Upper lobe of left lung (tissue), 6 donors: Measurements from ENCODE around the gene SLC12A2. TPM values are rescaled to one million over a fixed set of nuclear protein-coding genes. Genes with fewer than 3 reads are reported as not detected.

ENCODE experiments used
- ATAC-seq, 2 donors: fragments of 200-7000 bp; cut with Tn5 transposase; one replicate each; pipeline ENCODE4 v1.9.1; 2022; ENCODE audit warnings: mild to moderate bottlenecking in 2 of 2, moderate library complexity in 2 of 2; ENCODE audit not compliant: low FRiP score in 2 of 2
- DNase-seq, 2 donors: peaks; one replicate each; pipeline ENCODE4 v3.0.0-alpha.2; 2019 to 2020
- H3K27ac ChIP-seq, 4 donors: fragments of 200-600 bp; sonication (generic); one replicate each; pipeline ENCODE4 v1.5.1; 2016 to 2019
- H3K27me3 ChIP-seq, 4 donors: fragments of 200-600 bp; sonication (generic); one replicate each; pipeline ENCODE4 v1.5.1; 2017 to 2019
- H3K36me3 ChIP-seq, 4 donors: fragments of 200-600 bp; sonication (generic); one replicate each; pipeline ENCODE4 v1.5.1; 2016 to 2019
- H3K4me1 ChIP-seq, 4 donors: fragments of 200-600 bp; sonication (generic); one replicate each; pipeline ENCODE4 v1.5.1; 2018 to 2019
- H3K4me3 ChIP-seq, 4 donors: fragments of 200-600 bp; sonication (generic); one replicate each; pipeline ENCODE4 v1.5.1; 2017 to 2019; ENCODE audit warnings: mild to moderate bottlenecking in 2 of 4, moderate library complexity in 1 of 4
- H3K9me3 ChIP-seq, 4 donors: fragments of 200-600 bp; sonication (generic); one replicate each; pipeline ENCODE4 v1.5.1; 2018 to 2019
- EP300 ChIP-seq, 4 donors: sonication (generic); formaldehyde crosslinking; IDR thresholded peaks; one replicate each; pipeline ENCODE4 v1.5.1; 2017; ENCODE audit warnings: antibody characterized with exemption in 4 of 4, control low read depth in 2 of 4
- POLR2A ChIP-seq, 4 donors: fragments of 450-650 bp; IDR thresholded peaks; one replicate each; pipeline ENCODE4 v1.5.1; 2016 to 2017; ENCODE audit warnings: antibody characterized with exemption in 4 of 4, mild to moderate bottlenecking in 2 of 4
- POLR2AphosphoS5 ChIP-seq, 2 donors: sonication (generic); formaldehyde crosslinking; IDR thresholded peaks; one replicate each; pipeline ENCODE4 v1.5.1; 2017; ENCODE audit warnings: antibody characterized with exemption in 2 of 2
- WGBS, 2 donors: methylation state at CpG; one replicate each; pipeline ENCODE4 v1.1.5; 2017 to 2018; 5-methylcytosine and 5-hydroxymethylcytosine counted together
- total RNA-seq, 6 donors: library from RNA; depleted of rRNA in 4 of 6; stranded (reverse); fragments of >200 nt in 4 of 6; gene quantifications; one replicate each; pipeline versions ENCODE4 v1.1.0 to v1.2.1, GENCODE V29; 2016 to 2021
- TF ChIP-seq, protein P1 (sequence below), 6 experiments: fragments of 450-650 bp in 4 of 6; fragments of 200-600 bp in 2 of 6; sonication (generic) in 2 of 6; IDR thresholded peaks; one replicate each; pipeline ENCODE4 v1.5.1; 2016 to 2019; ENCODE audit warnings: antibody characterized with exemption in 6 of 6
- donor health status: DM: no; HTN: no; CAD: no; lungs with moderate emphysema.
- donor health status: DM: no; HTN: yes; CAD: no; lungs with severe emphysema.

The SLC12A2 gene
- total RNA-seq, 6 donors from 2014 or later, result 12.6 to 44.1 (median 28.0) TPM

DNA sequence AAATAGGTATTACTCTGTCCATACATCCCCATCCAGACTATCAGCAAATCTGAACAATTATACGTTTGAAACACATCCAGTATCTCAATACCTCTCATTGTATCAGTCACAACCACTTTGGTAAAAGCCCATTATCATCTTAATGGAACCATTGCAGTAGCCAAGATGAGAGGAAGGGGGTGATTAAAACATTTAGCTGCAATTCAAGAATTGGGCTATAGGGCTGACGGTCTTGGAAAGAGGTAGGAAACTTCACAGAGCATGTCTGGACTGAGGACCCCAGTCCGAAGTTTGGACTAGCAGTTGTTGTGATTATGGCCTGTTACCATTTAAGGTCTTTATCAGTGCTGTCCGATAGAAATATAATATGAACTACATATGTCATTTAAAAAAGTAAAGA lies 8.6 kb downstream of the SLC12A2 start:
- TF ChIP-seq EP300 (IDR thresholded peaks at IDR 0.05) (no peak), POLR2AphosphoS5 (IDR thresholded peaks at IDR 0.05) (no peak), POLR2A (IDR thresholded peaks at IDR 0.05) (no peak)
- TF ChIP-seq, protein P1, sequence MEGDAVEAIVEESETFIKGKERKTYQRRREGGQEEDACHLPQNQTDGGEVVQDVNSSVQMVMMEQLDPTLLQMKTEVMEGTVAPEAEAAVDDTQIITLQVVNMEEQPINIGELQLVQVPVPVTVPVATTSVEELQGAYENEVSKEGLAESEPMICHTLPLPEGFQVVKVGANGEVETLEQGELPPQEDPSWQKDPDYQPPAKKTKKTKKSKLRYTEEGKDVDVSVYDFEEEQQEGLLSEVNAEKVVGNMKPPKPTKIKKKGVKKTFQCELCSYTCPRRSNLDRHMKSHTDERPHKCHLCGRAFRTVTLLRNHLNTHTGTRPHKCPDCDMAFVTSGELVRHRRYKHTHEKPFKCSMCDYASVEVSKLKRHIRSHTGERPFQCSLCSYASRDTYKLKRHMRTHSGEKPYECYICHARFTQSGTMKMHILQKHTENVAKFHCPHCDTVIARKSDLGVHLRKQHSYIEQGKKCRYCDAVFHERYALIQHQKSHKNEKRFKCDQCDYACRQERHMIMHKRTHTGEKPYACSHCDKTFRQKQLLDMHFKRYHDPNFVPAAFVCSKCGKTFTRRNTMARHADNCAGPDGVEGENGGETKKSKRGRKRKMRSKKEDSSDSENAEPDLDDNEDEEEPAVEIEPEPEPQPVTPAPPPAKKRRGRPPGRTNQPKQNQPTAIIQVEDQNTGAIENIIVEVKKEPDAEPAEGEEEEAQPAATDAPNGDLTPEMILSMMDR (IDR thresholded peaks at IDR 0.05), result no peak
- H3K4me1 ChIP-seq, result peaks cover 0 to 2% (median 0%) of the 10 kb centered on the region in 4 donors
- no peak for ATAC-seq

DNA sequence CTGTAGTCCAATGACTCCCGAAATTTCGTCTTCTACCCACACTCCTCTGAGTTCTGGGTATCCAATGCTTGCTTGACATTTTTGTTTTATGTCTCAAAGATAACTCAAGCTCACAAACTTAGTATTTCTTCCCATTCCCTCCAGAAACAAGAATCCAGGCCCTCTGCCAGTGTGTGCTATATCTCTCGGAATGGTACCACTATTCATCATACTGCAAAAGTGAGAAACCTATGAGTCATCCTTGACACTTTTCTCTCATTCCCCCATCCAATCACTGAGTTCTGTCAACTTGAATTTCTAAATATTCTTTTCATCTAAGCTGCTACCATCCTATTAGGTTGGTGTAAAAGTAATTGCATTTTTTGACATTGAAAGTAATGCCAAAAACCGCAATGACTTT lies 9.8 kb downstream of the SLC12A2 start:
- Histone ChIP-seq H3K9me3 (peaks cover 10 to 15% (median 14%) of the 10 kb centered on the region in 4 donors), H3K27me3 (no peaks in the 10 kb centered on the region), H3K27ac (no peak overlapping the region), H3K4me1 (no peaks in the 10 kb centered on the region), H3K36me3 (no peaks in the 10 kb centered on the region), H3K4me3 (no peak overlapping the region)
- DNase-seq, result no peak
- 90 to 94% methylated on average over 4 of the region's 4 CpGs for WGBS, 2 donors
- TF ChIP-seq EP300 (IDR thresholded peaks at IDR 0.05) (no peak), POLR2AphosphoS5 (IDR thresholded peaks at IDR 0.05) (no peak), POLR2A (IDR thresholded peaks at IDR 0.05) (no peak)
- TF ChIP-seq, protein P1 (IDR thresholded peaks at IDR 0.05), result no peak
- no peak for ATAC-seq

More for the DNA sequence above, 8.6 kb downstream of the SLC12A2 start:
- Histone ChIP-seq H3K36me3 (no peaks in the 10 kb centered on the region), H3K9me3 (peaks cover 0 to 5% (median 2%) of the 10 kb centered on the region in 4 donors), H3K27ac (no peak overlapping the region), H3K4me3 (no peak overlapping the region), H3K27me3 (no peaks in the 10 kb centered on the region)
- WGBS, 2 donors, result 95 to 96% methylated on average over 4 of the region's 4 CpGs
- DNase-seq, result no peak

DNA sequence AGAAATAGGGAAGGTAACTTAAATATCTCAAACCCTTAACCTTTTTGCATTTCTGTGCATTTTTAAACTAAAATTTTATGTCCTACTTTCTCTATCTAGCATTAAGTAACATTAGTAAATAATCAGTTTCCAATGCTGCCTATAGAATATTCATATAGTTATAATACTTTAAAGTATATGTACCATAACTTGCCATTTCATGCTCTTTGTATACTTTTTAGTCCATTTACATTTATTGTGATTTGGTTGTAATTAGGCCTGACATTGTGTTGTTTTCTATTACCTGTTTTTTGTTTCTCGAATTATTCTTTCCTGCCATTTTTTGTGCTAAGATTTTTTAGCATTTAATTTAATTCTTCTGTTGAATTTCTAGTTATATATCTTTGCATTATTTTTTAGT lies 13.7 kb downstream of the SLC12A2 start:
- TF ChIP-seq, protein P1 (IDR thresholded peaks at IDR 0.05), result no peak
- TF ChIP-seq POLR2AphosphoS5 (IDR thresholded peaks at IDR 0.05) (no peak), EP300 (IDR thresholded peaks at IDR 0.05) (no peak), POLR2A (IDR thresholded peaks at IDR 0.05) (no peak)
- 88 to 96% methylated on average over 1 of the region's 1 CpG for WGBS, 2 donors
- Histone ChIP-seq H3K4me1 (peaks cover 0 to 4% (median 0%) of the 10 kb centered on the region in 4 donors), H3K36me3 (no peaks in the 10 kb centered on the region), H3K4me3 (no peak overlapping the region), H3K9me3 (peaks cover 13 to 16% (median 15%) of the 10 kb centered on the region in 4 donors), H3K27me3 (no peaks in the 10 kb centered on the region), H3K27ac (no peak overlapping the region)
- ATAC-seq (no peak), DNase-seq (no peak)

DNA sequence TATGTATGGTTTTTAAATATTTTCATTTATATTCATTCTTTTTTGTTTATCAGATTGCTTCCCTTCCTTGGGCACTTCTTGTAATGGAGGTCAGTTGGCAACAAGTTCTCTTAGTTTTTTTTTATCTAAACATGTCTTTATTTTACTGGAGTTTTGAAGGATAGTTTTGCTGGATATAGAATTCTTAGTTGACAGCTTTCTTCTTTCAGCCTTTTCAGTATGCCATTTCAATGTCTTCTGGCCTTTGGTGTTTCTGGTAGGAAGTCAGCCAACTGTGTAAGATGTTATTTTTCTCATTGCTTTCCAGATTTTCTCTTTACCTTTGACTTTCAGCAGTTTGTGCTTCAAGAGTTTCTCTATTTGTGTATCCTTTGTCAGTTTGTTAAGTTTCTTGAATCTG lies 14.2 kb downstream of the SLC12A2 start:
- H3K4me3 ChIP-seq, result no peak overlapping the region
- no peak for ATAC-seq

More for the DNA sequence above, 14.2 kb downstream of the SLC12A2 start:
- Histone ChIP-seq H3K4me1 (peaks cover 0 to 4% (median 0%) of the 10 kb centered on the region in 4 donors), H3K9me3 (peaks cover 13 to 16% (median 15%) of the 10 kb centered on the region in 4 donors), H3K27ac (no peak overlapping the region), H3K27me3 (no peaks in the 10 kb centered on the region), H3K36me3 (no peaks in the 10 kb centered on the region)
- TF ChIP-seq POLR2AphosphoS5 (IDR thresholded peaks at IDR 0.05) (no peak), EP300 (IDR thresholded peaks at IDR 0.05) (no peak), POLR2A (IDR thresholded peaks at IDR 0.05) (no peak)
- TF ChIP-seq, protein P1 (IDR thresholded peaks at IDR 0.05), result no peak
- no peak for DNase-seq
